Embryonic facial prominence (tissue), 1 donor: Measurements from ENCODE around the gene ZNF516.

Experiments
- DNase-seq: peaks from one replicate; pipeline ENCODE4 v3.0.0-alpha.2; 2016; ENCODE audit errors: extremely low spot score

The ZNF516 gene

DNA sequence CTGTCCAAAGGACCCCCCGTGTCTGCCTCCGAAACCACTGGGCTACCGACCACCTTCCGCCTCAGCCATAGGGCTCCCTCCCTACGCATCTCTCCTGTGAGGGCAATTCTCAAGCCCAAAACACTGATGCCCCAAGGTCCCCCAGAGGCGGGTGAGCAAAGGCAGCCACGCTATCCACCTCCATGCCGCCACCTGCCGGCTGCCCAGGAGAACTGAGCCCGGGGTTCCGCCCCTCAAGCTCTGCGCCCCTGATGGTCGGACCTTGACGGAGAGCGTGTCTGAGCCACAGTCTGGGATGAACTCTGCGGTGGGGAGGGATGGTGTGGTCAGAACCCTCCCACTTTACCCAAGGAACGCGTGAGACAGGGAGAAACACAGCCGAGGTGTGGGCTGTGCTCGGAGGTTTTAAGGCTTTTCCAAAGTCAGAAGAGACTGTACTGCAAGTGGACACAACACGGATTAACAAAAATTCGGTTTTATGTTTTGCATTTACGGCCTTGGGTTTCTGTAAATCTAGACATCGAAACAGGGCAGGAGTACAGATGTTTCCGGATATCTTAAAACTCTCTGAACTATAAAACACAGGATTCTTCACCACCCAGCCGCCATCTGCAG lies 114.1 kb downstream of the ZNF516 start:
- no peak for DNase-seq

DNA sequence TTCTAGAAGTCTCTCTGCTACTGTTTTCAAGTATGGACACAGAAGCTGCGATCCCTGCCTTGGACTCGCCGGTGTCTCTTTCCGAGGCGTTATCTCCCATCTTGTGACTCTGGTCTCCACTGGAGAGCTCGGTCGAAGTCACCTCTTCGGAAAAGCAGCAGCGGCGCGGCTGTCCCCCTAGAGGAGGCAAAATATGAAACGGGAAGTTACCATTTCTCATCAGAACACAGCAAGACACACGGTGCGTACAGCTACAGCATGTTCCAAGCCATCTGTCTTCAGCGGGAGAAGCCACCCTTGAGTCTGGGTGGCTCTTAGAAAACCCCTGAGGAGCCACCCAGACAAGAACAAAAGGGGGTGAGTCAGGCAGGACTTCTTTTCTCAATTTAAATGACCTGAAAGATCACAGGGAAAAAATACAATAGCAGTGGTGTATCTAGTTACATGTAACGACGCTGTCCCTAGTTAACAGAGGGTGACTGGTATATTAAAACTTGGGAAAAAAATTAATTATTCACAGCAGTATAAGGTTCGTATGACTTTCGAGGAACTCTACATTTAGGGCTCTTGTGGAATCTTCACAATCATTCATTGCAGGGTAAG lies 114.8 kb downstream of the ZNF516 start:
- DNase-seq = no peak

DNA sequence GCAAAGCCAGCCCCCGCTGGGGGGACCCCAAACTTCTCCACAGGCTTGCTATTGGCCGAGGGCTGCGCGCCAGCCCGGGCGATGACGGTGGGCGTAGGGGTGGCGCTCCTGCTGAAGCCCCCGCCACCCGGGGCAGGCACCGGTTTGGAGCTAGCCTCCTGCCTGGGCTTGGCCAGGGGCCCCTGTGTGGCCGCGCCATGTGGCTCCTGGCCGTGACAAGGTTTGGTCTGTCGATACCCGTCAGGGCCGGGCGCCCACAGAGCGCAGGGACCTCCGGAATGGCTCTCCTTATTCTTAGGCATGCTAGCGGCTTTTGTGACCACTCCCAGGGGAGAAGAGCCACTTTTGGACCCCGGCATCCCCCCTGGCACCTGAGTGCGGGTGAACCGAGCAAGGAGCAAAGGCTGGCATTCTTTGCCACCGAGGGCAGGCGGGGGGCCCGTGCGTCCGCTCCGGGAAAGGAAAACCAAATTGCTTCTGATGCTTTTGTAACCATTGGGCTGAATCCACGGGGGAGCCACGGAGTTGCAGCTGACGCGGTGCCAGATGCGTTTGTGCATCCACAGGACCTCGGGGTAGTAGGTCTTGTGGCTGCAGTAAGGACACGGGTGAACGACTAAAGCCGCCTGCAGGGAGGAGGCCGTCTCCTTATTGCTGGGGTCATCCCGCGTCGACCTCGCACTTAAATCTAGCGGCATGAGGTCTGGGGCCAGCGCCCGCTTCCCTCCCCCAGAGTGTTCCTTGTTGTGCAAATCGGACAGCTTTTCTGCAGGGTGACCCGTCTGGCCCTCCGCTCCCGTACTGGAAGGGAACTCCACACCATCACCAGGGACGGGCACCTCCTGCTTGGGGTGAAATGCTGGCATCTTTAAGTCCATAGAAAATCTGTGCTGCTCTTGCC lies 115.6 kb downstream of the ZNF516 start:
- DNase-seq = no peak

DNA sequence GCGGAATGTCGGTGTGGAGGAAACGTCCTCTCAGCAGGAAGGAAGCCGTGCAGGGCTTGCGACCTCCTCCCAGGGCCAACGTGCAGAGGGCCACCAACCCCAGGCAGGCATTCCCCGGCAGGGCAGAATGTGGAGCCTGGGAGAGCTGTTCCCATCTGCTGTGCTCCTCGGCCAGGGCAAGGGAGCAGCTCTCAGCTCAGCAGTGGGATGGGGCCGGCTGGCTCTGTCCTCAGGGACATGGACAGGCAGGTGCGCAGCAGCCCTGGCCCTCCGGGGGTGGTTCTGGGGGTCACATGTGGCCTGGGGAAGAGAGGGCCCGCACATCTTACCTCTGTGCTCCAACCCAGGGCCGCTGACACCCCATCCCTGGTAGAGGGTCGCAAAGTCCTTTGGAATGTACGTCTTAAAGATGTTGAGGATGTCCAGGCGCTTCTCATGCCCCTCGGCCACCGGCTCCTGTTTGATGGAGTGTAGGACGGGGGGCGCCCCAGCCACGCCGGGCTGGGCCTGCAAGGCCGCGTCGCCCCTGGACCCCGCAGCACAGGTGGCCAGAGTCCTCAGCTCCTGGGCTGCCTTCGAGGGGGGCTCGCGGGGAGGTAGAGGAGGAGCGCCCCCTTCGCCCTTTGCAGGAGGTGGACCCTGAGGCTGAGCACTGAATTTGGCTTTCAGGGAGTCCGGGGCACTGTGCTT lies 116.4 kb downstream of the ZNF516 start:
- no peak for DNase-seq

DNA sequence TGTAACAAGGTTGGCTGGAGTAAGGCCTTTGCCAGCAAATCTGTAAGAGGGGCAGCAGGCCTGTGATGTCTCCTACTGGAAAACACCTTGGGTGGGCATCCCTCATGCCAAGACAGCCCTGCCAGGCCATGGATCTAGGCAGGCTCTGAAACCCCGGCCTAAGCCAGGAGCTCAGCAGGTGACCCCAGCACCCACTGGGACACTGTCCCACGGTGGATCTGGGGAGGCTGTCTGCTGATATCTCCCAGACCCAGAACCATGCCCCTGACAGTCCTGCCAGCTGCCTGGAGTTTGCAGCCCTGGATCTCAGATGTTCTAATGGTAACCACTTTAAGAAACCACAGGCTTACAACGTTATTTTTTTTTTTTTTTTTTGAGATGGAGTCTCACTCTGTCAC lies 117.7 kb downstream of the ZNF516 start:
- DNase-seq = no peak

DNA sequence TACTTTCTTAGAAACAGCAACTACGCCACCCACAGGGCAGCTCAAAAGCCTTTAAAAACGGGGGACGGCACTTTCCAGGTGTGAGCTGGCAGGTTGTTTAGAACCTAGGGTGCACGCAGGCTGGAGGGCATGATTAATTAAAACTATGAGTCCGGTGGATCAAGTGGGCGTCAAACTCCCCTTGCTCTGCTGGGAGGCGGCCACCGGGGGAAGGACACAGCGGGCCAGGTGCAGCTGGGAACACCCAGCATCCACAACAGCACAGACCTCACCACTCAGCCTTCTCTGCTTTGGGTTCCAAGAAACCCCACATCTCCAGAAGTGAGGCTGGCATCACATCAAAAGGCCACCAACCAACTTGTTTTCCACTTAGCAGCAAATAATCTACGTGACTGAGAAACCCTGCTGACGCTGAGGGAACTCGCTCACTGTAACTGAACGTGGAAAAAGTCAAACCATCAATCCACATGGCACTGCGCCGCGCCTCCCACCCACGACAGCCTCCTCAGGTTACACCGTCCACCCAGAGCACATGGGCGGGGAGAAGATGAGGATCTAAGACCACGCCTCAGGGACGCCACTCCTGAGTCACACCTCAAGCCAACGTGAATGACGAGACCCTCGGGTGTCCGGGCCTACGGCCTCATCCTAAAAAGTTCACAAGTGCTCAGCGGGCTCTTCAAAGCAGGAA lies 118.2 kb downstream of the ZNF516 start:
- no peak for DNase-seq

DNA sequence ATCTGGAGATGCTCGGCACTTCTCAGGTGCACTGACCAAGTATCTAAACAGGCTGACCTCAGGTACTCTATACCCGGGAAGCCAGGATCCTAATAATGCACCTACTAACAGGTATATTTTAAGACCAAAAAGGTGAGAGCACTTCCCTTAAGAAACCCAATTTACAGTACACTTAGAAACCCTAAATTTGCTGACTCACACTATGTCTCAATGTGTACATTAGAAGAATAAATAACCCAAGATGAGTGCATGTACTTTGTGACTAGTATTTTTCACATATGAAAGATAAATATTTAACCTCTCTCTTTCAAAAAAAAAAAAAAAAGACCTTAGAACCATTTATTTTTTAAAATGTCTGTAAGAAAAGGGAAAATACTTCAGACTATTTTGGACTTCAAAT lies 118.8 kb downstream of the ZNF516 start:
- no peak for DNase-seq

DNA sequence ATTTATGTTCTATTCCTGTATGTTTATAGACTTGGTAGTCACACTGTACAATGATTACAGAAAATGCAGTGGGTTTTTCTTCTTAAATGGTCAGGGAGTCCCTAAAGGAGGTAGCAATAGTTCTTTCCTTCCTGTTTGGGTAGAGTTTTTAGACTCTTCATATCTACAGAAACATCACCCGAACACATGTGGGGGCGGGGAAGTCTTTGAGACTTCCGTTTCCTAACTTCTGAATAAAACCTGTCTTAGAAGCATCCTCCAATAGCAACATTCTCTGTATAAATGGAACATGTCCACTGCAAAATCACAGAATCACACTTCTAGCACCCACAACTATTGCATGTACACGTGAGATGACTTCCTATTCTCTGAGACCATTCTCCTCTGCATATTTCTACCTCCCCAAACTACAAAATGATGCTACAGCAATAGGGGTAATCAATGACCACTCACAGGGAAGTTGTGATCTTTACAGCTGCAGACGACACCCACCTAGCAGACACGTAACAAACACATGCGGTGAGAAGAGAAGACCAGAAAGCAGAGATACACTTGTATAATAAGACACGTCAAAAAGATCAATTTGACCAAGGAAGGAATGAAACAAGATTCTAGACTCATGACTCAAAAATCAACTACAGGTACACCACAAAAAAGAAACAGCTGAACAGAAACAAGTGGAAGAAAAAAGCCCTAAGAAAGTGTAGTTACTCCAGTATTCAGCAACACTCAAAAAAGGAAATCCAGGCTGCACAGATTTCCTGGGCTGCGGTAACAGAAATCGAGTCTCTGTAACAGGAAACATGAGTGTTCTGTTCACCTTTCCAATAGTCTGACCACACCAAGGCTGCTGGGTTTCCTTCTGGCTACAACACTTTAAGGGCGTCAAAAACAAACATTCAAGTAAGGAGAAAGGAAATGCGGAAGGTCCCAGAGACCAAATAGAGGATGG lies 120.4 kb downstream of the ZNF516 start:
- DNase-seq = no peak

DNA sequence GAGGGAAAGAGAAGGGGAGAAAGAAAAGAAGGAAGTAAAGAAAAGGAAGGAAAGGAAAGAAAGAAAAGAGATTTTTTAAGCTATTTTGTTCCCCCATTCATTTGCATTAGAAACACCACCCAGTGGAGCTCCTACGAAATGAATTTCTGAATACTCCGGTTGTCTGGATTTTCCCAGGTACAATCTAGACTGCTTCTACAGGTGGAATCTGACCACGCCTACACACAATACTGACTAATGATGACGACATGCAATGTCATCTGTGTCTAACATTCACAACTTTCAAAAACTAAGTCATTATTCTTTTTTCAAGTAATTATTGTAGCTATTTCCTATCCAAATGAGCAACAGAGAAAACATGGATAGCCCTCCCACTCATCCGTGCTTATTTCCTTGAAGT lies 121.7 kb downstream of the ZNF516 start:
- no peak for DNase-seq

DNA sequence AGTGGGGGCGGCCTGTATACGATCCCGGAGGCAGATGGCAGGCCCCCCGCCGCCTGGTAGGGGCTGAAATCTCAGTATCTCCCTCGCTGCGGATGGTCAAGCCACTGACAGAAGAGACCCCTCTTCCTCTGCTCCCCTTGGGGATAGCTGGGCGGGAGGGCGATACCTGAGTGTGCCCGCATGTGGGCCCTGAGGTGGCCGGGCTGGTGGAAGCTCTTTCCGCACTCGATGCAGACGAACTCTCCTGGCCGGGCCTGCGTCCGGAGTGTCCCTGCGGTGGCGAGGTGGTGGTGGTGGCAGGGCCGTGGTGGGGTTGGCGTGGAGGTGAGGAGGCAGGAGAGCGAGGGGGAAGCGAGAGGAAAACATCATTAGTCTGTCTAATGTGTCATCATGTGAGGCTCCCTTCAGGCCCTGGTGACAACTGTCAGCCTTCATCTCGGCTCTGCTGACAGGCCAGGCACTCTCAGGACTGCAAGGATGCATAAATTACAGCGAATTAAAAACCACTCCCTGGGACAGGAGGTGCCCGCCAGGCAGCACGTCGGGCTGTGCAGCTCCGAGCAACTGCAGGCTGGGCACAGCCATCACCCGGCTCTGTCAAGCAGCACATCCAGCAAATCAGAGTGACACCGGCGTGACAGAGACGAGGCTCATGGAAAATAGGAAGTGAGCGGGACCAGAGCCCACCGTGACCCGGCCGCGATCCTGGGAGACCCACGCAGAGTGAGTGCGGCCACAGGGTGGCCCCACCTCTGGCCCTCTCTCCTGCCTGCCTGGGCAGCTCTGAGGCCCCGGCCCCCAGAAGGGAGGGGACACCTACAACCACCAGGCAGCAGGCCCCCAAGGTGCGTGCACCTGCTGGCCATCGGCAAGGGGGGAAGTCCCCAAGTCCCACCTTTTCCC lies 123.5 kb downstream of the ZNF516 start:
- DNase-seq = no peak

DNA sequence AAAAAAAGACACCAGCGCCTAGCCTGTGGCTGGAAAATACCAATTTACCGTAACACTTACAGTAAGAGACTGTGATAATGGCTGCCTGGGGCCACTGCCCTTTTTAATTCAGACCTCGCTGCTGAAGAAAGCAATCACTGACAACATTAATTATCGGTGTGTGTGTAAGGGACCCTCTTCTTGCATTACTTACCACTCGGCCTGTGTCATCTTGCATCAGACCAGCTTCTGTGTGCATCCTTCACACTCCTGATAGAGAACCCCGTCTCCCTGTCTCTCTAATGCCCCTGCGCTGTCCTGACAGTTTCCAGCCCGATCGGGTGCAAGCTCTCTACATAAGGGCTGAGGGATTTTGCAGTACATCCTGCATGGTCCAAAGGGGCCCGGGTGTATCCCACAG lies 124.4 kb downstream of the ZNF516 start:
- no peak for DNase-seq

DNA sequence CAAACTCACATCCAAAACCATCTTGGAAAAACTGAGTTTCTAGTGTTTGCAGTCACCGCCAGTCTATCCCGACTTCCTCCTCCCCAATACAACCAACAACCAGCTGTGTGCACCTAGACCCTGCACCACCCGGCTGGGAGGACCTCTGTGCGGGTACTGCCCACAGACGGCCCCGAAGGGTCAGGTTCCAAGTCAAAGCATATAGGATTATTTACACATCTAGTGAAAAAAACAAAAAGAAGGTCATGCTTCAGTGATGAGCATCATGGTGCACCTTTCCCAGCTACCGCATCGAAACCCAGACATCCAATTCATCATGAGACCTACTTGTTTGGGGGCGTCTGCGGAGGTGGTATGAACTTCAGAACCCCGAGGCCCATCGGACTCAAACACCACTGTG lies 124.8 kb downstream of the ZNF516 start:
- no peak for DNase-seq

DNA sequence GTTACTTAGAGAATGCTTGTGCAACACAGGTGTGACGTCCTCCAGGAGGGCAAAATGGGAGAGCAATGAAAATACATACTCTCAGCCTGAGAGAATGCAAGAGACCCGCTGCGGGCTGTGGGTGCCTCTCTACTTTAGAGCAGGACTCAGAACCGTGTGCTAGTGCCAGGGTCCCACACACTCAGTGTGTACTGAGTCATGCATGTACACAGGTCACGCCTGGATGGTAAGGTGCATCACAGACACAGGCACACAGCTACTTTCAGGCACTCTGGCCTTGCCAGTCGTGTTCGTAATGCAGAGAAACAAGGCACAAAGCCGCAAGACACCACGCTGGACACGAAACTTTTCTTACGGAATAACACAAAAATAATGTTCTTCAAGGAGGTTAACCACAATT lies 125.3 kb downstream of the ZNF516 start:
- no peak for DNase-seq

DNA sequence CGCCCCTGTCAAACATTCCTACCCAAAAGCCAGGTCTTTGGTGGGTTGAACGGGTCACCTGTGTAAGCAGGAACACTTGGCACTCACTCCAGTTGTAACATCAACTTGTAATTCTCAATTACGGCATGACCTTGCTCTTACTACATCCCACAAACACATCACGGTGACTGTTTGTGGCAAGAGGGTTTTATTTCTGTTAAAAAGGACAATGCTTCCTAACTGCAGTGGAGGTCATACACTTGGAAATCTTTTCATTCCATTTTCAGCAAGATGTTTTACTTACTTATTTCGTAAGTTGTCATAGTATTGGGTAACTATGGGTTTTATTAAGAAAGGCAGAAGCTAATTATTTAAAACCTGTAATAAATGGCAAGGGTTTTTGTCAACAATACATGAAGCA lies 126.1 kb downstream of the ZNF516 start:
- no peak for DNase-seq

DNA sequence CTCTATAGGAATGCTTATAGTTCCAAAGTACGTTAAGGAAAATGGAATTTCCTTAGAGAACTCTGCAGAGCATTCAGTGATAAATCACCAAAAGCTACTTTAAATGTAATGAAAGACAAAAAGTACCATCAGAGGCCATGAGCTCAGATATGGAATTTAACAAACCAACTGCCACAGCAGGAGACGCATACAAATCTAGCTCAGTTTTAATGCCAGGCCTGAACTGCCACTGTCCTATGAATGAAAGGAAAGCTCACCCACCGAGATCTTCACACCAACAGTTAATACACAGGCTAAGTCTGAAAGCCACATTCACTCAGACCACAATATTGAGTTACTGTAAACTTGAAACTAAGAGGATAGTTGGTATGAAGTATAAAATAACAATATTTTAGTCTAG lies 126.8 kb downstream of the ZNF516 start:
- DNase-seq = no peak

DNA sequence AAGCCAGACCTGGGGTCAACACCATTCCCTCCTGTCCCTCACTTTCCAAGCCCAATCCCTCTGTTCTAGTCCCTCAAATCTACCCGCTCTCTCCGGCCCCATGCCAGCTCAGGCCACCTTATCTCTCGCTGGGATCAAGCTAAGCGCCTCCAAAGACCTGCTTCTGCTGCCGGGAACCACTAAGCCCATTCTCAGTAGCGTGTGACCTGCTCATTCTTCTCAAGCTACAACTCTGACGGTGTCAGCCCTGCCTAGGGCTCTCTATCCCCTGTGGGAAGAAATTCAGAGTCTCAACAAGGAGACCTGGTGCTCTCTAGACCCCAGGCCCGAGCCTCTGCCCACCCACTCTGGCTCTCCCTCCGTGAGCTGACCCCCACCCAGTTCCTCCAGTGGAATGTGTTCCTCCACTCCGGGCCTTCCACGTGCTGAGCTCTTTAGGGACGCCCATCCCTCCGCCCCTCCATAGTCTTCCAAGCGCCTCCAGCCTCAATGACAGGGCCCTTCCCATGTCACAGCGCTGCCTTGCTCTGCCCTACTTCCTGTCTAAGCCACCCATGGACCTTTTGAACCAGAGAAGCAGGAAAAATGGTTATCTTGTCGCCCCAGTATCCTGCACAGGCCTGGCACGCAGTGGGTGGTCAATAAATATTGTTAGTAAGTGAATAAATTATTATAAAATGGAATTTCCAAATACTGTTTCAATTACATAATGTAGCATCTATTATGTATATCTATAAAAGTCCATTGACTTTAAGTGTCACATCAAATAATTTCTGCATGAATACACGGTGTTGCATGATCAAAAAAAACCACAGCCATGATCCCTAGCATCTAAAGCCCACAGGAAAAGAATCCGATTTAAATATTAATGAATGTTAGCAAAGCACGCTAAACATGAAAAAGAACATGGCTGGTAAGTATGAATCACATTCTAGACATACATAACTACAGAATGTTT lies 127.6 kb downstream of the ZNF516 start:
- no peak for DNase-seq

DNA sequence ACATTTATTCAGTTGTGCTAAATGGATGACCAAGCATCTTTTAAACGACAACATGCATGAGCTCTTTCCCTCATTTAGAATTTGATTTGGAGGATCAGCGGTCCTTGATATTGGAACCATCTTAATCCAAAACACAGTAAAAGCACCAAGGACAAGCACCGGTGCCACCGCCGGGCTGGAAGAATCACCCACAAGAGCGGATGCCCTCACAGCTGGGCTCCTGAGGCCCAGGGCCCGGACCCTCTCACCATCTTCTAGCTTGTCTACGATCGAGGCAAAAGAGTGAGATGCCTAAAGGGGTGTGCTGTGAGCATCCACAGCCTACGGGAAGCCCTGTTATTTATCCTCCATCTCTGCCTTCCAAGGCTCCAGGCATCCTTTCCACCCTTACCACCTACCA lies 129.5 kb downstream of the ZNF516 start:
- no peak for DNase-seq
